ENCODE results near the gene PKN2. TPM values are rescaled to one million over a fixed set of nuclear protein-coding genes. Genes with fewer than 3 reads are reported as not detected.

The PKN2 gene
- total and polyA plus RNA-seq, 2 of the 8 experiments (the other 6 are each of a cell fraction or from before 2014, with no cell fraction given): 7.8 to 32.0 TPM

- Histone ChIP-seq H3K23me2 (ENCODE audit: low read depth, low read length) (no peaks in the 10 kb centered on the region), H3K4me3 (ENCODE audit: extremely low read depth in 1 of 4, insufficient read depth in 2 of 4, low read depth in 3 of 4, low read length in 4 of 4) (no peak overlapping the region), H4K91ac (replicated peaks; ENCODE audit: insufficient read length, low read length) (no peak overlapping the region), H3K9ac (replicated peaks in 1 of 4; ENCODE audit: extremely low read depth in 1 of 4, low read depth in 3 of 4, low read length in 3 of 4) (no peak overlapping the region), H2AK5ac (ENCODE audit: low read depth, low read length) (no peak overlapping the region), H4K20me1 (replicated peaks in 1 of 2; ENCODE audit: control insufficient read depth in 1 of 2, insufficient read depth in 2 of 2, low read length in 2 of 2) (no peaks in the 10 kb centered on the region), H3K27ac (ENCODE audit: low read depth, low read length) (peak overlapping the region; percentile 67; the same call in 1 of the 2 replicates), H4K5ac (ENCODE audit: insufficient read length, low read depth, low read length) (no peak overlapping the region), H4K8ac (ENCODE audit: extremely low read depth, insufficient read depth, low read length) (no peak overlapping the region), H2BK12ac (ENCODE audit: low read depth, low read length) (no peak overlapping the region), H3K79me1 (ENCODE audit: low read depth, low read length) (no peaks in the 10 kb centered on the region), H3K23ac (ENCODE audit: insufficient read length) (no peak overlapping the region), H3K4me2 (ENCODE audit: insufficient read depth in 1 of 2, low read depth in 2 of 2, low read length in 2 of 2) (no peak overlapping the region), H3K9me3 (ENCODE audit: insufficient read depth in 2 of 2, low read depth in 1 of 2, low read length in 1 of 2) (no peaks in the 10 kb centered on the region), H2BK120ac (replicated peaks; ENCODE audit: low read depth, low read length) (no peak overlapping the region), H3K4ac (replicated peaks; ENCODE audit: insufficient read length, low read depth, low read length) (no peak overlapping the region), H3K56ac (replicated peaks; ENCODE audit: insufficient read length, low read depth, low read length) (no peak overlapping the region), H3K36me3 (ENCODE audit: control insufficient read depth in 2 of 4, insufficient read depth in 4 of 4, low read length in 3 of 4) (peaks cover 4 to 42% (median 19%) of the 10 kb centered on the region in 4 experiments; a peak in 7 of 8 replicates), H3K79me2 (ENCODE audit: control insufficient read depth in 1 of 2, insufficient read depth in 2 of 2, low read length in 2 of 2) (no peaks in the 10 kb centered on the region), H3K18ac (ENCODE audit: extremely low read depth, low read length) (no peak overlapping the region), H2BK20ac (ENCODE audit: low read length) (no peak overlapping the region), H2BK15ac (ENCODE audit: low read length) (no peak overlapping the region), H3K4me1 (replicated peaks in 1 of 4; ENCODE audit: control insufficient read depth in 3 of 4, insufficient read depth in 4 of 4, low read length in 3 of 4) (no peaks in the 10 kb centered on the region), H2AFZ (ENCODE audit: low read length) (no peak overlapping the region), H3K14ac (ENCODE audit: insufficient read length) (no peak overlapping the region), H3K27me3 (replicated peaks in 1 of 4; ENCODE audit: control insufficient read depth in 3 of 4, extremely low read depth in 1 of 4, insufficient read depth in 3 of 4, low read length in 3 of 4) (no peaks in the 10 kb centered on the region), H2BK5ac (ENCODE audit: low read depth, low read length) (peak overlapping the region; percentile 88; the same call in 1 of the 2 replicates)
- FAIRE-seq: no peak
- no peak for DNase-seq (ENCODE audit: low read depth in 1 of 2, low spot score in 2 of 2)
- WGBS, 2 experiments (ENCODE audit: extremely low coverage in 1 of 2, insufficient coverage in 1 of 2, insufficient read length in 1 of 2, insufficient replicate concordance in 2 of 2, low coverage in 1 of 2, low lambda C conversion rate in 2 of 2, missing lambda C conversion rate in 1 of 2): 94% methylated on average over 7 of the region's 7 CpGs; no CpG with 5 or more reads in 1 of the 2 experiments
- no peak for TF ChIP-seq POU5F1 (IDR thresholded peaks at IDR 0.05; ENCODE audit: low read depth, low read length)
- CTCF ChIA-PET (ENCODE audit: partially characterized antibody): interaction anchor here (1.1 to 2.1 kb wide), 5 partner anchors 19 to 74 kb away, joined by 3 to 11 read pairs (median 3); no protein-coding TSS in a partner anchor
- POLR2A ChIA-PET (ENCODE audit: partially characterized antibody): no interaction called here
Measured at GRCh38 chr1:88802404-88802803, 118.3 kb downstream of the PKN2 start.

Data from H1 (cell line).